ENCODE results near the gene CCDC24. TPM values are rescaled to one million over a fixed set of nuclear protein-coding genes. Genes with fewer than 3 reads are reported as not detected.

The CCDC24 gene
- total RNA-seq, 6 donors from 2014 or later, result 7.3 to 14.5 (median 10.0) TPM

DNA sequence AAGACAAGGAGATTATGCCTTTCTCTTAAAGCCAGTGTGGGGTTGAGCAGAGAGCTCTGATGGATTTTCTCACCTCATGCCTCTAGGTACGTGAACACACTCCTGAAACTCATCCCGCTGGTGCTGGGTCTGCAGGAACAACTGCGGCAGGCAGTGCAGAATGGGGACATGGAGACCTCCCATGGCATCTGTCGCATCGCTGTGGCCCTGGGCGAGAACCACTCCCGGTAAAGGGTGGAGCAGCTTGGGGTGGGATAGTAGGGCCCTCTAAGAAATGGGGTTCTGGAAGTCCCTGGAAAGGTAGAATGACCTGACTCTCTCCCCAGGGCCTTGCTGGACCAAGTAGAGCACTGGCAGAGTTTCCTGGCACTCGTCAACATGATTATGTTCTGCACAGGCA, 35.2 kb upstream of the CCDC24 start:
- no peaks in the 10 kb centered on the region for H3K9me3 ChIP-seq
- H3K4me3 ChIP-seq, result no peak overlapping the region
- no peak overlapping the region for H3K27ac ChIP-seq
- peaks cover 0 to 52% (median 42%) of the 10 kb centered on the region in 4 donors for H3K36me3 ChIP-seq
- peaks cover 0 to under 1% (median 0%) of the 10 kb centered on the region in 4 donors for H3K4me1 ChIP-seq
- H3K27me3 ChIP-seq, result no peaks in the 10 kb centered on the region
- DNase-seq, result no peak
- TF ChIP-seq POLR2AphosphoS5 (IDR thresholded peaks at IDR 0.05) (no peak), EP300 (IDR thresholded peaks at IDR 0.05) (no peak), POLR2A (IDR thresholded peaks at IDR 0.05) (no peak)
- TF ChIP-seq, protein P1, sequence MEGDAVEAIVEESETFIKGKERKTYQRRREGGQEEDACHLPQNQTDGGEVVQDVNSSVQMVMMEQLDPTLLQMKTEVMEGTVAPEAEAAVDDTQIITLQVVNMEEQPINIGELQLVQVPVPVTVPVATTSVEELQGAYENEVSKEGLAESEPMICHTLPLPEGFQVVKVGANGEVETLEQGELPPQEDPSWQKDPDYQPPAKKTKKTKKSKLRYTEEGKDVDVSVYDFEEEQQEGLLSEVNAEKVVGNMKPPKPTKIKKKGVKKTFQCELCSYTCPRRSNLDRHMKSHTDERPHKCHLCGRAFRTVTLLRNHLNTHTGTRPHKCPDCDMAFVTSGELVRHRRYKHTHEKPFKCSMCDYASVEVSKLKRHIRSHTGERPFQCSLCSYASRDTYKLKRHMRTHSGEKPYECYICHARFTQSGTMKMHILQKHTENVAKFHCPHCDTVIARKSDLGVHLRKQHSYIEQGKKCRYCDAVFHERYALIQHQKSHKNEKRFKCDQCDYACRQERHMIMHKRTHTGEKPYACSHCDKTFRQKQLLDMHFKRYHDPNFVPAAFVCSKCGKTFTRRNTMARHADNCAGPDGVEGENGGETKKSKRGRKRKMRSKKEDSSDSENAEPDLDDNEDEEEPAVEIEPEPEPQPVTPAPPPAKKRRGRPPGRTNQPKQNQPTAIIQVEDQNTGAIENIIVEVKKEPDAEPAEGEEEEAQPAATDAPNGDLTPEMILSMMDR (IDR thresholded peaks at IDR 0.05), result no peak
- ATAC-seq (ENCODE audit: low FRiP score in 2 of 2), result no peak
- 99 to 100% methylated on average over 7 to 8 of the region's 8 CpGs for WGBS, 2 donors

DNA sequence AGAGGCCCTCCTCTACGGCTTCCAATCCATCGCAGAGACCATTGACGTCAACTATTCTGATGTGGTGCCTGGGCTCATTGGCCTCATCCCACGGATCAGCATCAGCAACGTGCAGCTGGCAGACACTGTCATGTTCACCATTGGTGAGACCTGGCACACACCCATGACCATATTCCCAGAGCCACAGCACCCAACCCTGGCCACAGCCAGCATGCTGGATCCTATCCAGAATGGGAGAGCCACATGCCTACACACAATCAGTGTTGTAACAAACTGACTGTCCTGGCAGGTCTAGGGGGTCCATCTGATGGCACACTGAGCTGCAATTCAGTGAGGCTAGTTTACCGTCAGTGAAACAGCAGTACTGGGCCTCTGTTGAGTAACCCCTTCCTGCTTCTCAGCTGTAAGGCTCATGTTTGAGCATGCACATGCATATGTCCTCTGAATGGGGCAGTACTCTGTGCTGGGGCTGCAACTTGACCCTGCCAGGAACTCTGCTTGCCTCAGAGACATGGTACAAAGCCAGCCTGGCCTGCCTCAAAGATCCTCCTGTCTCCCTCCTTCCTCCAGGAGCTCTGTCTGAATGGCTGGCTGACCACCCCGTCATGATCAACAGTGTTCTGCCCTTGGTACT, 33.9 kb upstream of the CCDC24 start:
- H3K27me3 ChIP-seq, result no peaks in the 10 kb centered on the region
- no peaks in the 10 kb centered on the region for H3K9me3 ChIP-seq
- H3K4me3 ChIP-seq, result no peak overlapping the region
- H3K27ac ChIP-seq, result no peak overlapping the region
- 87 to 96% methylated on average over 5 to 7 of the region's 7 CpGs for WGBS, 2 donors
- H3K4me1 ChIP-seq, result no peaks in the 10 kb centered on the region
- ATAC-seq (ENCODE audit: low FRiP score in 2 of 2), result no peak
- DNase-seq, result no peak
- TF ChIP-seq, protein P1 (IDR thresholded peaks at IDR 0.05), result no peak
- peaks cover 0 to 64% (median 51%) of the 10 kb centered on the region in 4 donors for H3K36me3 ChIP-seq

DNA sequence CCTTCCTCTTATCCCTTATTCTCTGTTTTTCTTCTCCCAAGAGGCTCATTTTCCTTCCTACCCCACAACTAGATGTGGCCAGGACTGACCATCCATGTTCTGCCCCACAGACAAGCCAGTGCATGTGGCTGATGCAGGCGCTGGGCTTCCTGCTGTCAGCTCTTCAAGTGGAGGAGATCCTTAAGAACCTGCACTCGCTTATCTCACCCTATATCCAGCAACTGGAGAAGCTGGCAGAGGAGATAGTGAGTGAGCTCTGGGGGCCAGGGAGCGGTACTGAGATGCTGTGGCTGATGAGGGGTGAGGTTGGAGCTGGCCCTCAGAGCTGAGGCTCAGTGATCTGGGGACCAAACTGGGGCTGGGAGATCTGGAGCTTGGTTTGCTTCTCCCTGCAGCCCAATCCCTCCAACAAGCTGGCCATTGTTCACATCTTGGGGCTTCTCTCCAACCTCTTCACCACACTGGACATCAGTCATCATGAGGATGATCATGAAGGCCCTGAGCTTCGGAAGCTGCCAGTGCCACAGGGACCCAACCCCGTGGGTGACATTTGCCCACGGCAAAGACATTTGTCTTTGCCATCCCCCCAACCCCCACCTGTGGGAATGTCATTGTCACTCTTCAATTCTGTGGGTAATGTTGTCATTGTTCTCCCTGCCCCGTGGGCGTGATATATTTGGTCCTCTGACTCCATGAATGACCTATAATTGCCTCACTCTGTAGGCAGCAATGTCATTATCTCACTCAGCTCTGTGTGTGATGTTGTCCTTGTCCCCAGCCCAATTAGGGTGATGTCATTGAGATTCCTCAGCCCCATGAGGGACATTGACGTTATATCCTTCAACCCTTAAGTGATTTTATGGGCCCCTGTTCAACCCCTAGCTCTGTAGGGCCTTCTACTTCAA, 32.8 kb upstream of the CCDC24 start:
- DNase-seq (no peak), ATAC-seq (ENCODE audit: low FRiP score in 2 of 2) (no peak)
- WGBS, 2 donors, result 91 to 95% methylated on average over 6 to 9 of the region's 9 CpGs
- Histone ChIP-seq H3K4me3 (no peak overlapping the region), H3K27me3 (no peaks in the 10 kb centered on the region), H3K9me3 (no peaks in the 10 kb centered on the region), H3K4me1 (no peaks in the 10 kb centered on the region), H3K27ac (no peak overlapping the region), H3K36me3 (peaks cover 0 to 75% (median 53%) of the 10 kb centered on the region in 4 donors)
- TF ChIP-seq POLR2AphosphoS5 (IDR thresholded peaks at IDR 0.05) (no peak), EP300 (IDR thresholded peaks at IDR 0.05) (no peak), POLR2A (IDR thresholded peaks at IDR 0.05) (no peak)
- TF ChIP-seq, protein P1 (IDR thresholded peaks at IDR 0.05), result no peak

DNA sequence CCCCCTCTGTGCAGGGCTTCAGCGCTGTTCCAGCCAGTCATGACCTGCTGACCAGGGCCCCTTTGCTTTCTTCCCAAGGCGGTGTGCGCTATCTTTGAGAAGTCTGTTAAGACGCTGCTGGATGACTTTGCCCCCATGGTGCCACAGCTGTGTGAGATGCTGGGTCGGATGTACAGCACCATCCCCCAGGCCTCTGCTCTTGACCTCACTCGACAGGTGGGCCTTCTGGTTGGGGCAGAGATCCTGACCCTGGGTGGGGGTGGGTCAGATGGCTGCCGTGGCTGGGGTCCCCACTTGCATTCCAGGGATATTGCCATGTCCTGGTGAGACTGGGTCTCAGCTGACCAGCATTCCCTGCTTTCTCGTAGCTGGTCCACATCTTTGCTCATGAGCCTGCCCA, 30.6 kb upstream of the CCDC24 start:
- H3K4me3 ChIP-seq, result no peak overlapping the region
- ATAC-seq (ENCODE audit: low FRiP score in 2 of 2) (no peak), DNase-seq (no peak)
- H3K9me3 ChIP-seq, result no peaks in the 10 kb centered on the region
- H3K27me3 ChIP-seq, result no peaks in the 10 kb centered on the region
- H3K4me1 ChIP-seq, result no peaks in the 10 kb centered on the region
- peaks cover 0 to 84% (median 57%) of the 10 kb centered on the region in 4 donors for H3K36me3 ChIP-seq
- WGBS, 2 donors, result 86 to 95% methylated on average over 3 to 8 of the region's 8 CpGs
- TF ChIP-seq POLR2A (IDR thresholded peaks at IDR 0.05), result no peak
- TF ChIP-seq EP300 (IDR thresholded peaks at IDR 0.05), result no peak
- TF ChIP-seq, protein P1 (IDR thresholded peaks at IDR 0.05), result no peak
- no peak for TF ChIP-seq POLR2AphosphoS5 (IDR thresholded peaks at IDR 0.05)
- no peak overlapping the region for H3K27ac ChIP-seq
